BJ (cell line): Measurements from ENCODE around the gene CLHC1. TPM values are rescaled to one million over a fixed set of nuclear protein-coding genes. Genes with fewer than 3 reads are reported as not detected.

ENCODE experiments used
- CTCF ChIA-PET: fragments of 350-600 bp; formaldehyde crosslinking; extraction: SDS; loops from one replicate; lab custom pipeline; 2021; ENCODE audit warnings: antibody characterized with exemption, inconsistent platforms; lab: Yijun Ruan, JAX
- POLR2A ChIA-PET: fragments of 300-600 bp; sonication (Branson Sonifier 250); formaldehyde crosslinking; extraction: SDS; loops from one replicate; lab custom pipeline; 2021; ENCODE audit warnings: antibody characterized with exemption; lab: Charles Lee
- DNase-seq: peaks from one replicate; pipeline ENCODE4 v3.0.0-alpha.2; 2011; ENCODE audit warnings: low read depth
- H3K27me3 ChIP-seq: 2 replicates; pipeline ENCODE4 v1.6.0; 2011; ENCODE audit warnings: low read length; ENCODE audit not compliant: control insufficient read depth, insufficient read depth
- H3K36me3 ChIP-seq: 2 replicates; pipeline ENCODE4 v1.5.1; 2011; ENCODE audit warnings: low read length; ENCODE audit not compliant: control insufficient read depth, insufficient read depth
- H3K4me3 ChIP-seq: 2 replicates; pipeline ENCODE4 v1.5.1; 2011; ENCODE audit warnings: low read depth, mild to moderate bottlenecking, control low read depth, low read length
- CTCF ChIP-seq: IDR thresholded peaks from 2 replicates; pipeline ENCODE4 v1.5.1; 2011; ENCODE audit warnings: low read depth, mild to moderate bottlenecking, control low read depth, inconsistent platforms, low read length, moderate library complexity; ENCODE audit not compliant: insufficient read depth
- polyA plus RNA-seq: library from polyadenylated mRNA; depleted of rRNA; stranded (reverse); fragments of >200 nt; gene quantifications from 2 replicates; pipeline ENCODE4 v1.2.3, GENCODE V29; 2011

Gene CLHC1
- polyA plus RNA-seq, 1 experiment, result 3.8 TPM

DNA sequence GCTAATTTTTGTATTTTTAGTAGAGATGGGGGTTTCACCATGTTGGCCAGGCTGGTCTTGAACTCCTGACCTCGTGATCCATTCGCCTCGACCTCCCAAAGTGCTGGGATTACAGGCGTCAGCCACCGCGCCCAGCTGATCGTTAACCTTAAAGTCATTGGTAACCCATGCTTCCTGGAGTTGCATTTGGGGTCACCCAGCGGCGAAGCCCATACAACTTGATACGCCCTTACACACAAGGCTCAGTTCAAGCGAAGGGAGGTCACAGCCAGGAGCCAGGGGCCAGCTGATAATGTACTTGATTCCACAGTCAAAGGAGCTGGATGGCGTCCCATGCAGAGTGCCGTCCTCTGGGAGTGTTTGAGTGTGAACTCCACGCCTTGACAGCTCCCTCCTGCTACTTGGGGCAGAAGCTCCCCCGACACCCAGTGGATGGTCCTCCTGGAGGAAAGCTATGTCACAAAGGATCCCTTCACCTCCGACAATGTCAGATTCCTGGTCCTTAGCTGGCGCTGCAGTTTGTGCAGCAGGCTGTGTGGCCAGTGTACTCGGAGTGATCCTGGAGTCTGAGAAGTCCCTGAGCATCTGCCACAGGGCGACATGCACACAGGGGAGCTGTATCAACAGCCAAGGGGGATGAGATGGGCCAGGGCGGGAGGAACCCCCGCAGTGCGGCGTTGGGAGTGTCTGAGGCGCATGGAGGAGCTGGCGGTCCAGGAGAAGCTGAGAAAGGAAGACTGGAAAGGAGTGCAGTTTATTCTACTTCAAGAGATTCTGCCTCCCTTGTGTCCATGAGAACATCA, 7.9 kb downstream of the CLHC1 start:
- Histone ChIP-seq H3K27me3 (no peaks in the 10 kb centered on the region), H3K4me3 (no peak overlapping the region), H3K36me3 (peaks cover 3% of the 10 kb centered on the region; the same call in 1 of the 2 replicates)
- TF ChIP-seq CTCF, result no peak
- ChIA-PET CTCF (interaction anchor here (0.6 to 1.7 kb wide), 3 partner anchors 8 to 325 kb away, joined by 3 to 6 read pairs (median 5); partner anchors contain the start of gene RPS27A), POLR2A (no interaction called here)
- no peak for DNase-seq

GRCh38 chr2:55213822-55214221, 18.3 kb downstream of the CLHC1 start:
- CTCF ChIA-PET, result no interaction called here

DNA sequence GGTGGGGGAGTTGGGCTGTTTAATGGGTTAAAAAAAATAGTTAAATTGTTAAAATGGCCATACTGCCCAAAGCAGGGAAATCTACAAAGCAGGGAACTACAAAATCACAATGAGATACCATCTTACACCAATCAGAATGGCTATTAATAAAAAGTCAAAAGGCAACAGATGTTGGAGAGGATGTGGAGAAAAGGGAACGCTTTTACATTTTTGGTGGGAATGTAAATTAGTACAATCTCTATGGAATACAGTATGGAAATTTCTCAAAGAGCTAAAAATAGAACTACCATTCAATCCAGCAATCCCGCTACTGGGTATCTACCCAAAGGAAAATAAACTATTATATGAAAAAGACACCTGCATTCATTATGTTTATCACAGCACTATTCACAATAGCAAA, 27.1 kb downstream of the CLHC1 start:
- CTCF ChIA-PET, result no interaction called here
- POLR2A ChIA-PET, result no interaction called here

More at GRCh38 chr2:55213822-55214221, 18.3 kb downstream of the CLHC1 start:
- Histone ChIP-seq H3K4me3 (no peak overlapping the region), H3K36me3 (no peaks in the 10 kb centered on the region), H3K27me3 (no peaks in the 10 kb centered on the region)
- POLR2A ChIA-PET, result no interaction called here
- no peak for TF ChIP-seq CTCF
- no peak for DNase-seq

DNA sequence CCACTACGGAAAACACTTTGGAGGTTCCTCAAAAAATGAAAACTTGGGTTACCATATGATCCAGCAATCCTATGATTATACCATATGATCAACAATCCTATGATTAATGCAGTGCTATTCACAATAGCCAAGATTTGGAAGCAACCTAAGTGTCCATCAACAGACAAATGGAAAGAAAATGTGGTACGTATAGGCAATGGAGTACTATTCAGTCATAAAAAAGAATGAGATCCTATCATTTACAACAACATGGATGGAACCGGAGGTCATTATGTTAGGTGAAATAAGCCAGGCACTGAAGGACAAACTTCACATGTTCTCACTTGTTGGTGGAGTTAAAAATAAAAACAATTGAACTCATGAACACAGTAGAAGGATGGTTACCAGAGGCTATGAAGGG, 27.6 kb downstream of the CLHC1 start:
- TF ChIP-seq CTCF, result no peak
- no peak for DNase-seq
- Histone ChIP-seq H3K4me3 (no peak overlapping the region), H3K36me3 (no peaks in the 10 kb centered on the region), H3K27me3 (no peaks in the 10 kb centered on the region)
- POLR2A ChIA-PET, result no interaction called here
- CTCF ChIA-PET, result interaction anchor here (1.0 kb wide), 1 partner anchor 27 kb away, joined by 4 read pairs; no protein-coding TSS in a partner anchor

More for the DNA sequence above, 27.1 kb downstream of the CLHC1 start:
- Histone ChIP-seq H3K27me3 (no peaks in the 10 kb centered on the region), H3K4me3 (no peak overlapping the region), H3K36me3 (no peaks in the 10 kb centered on the region)
- DNase-seq, result no peak
- TF ChIP-seq CTCF, result no peak

GRCh38 chr2:55200416-55200815, 31.7 kb downstream of the CLHC1 start:
- POLR2A ChIA-PET, result no interaction called here
- CTCF ChIA-PET, result no interaction called here
- Histone ChIP-seq H3K4me3 (no peak overlapping the region), H3K27me3 (no peaks in the 10 kb centered on the region), H3K36me3 (peaks cover 11% of the 10 kb centered on the region)
- no peak for DNase-seq
- no peak for TF ChIP-seq CTCF
